NCI-H1105 (cell line): Measurements from ENCODE around the gene GNB5.
"Not testable (repeated sequence)": the region's sequence is repeated elsewhere in the genome, so short reads cannot be mapped to it uniquely, and the experiment has no call there.

Source experiments
- DNase-seq: peaks from one replicate; lab custom pipeline; 2025; lab: John Stamatoyannopoulos, UW

Gene GNB5

DNA sequence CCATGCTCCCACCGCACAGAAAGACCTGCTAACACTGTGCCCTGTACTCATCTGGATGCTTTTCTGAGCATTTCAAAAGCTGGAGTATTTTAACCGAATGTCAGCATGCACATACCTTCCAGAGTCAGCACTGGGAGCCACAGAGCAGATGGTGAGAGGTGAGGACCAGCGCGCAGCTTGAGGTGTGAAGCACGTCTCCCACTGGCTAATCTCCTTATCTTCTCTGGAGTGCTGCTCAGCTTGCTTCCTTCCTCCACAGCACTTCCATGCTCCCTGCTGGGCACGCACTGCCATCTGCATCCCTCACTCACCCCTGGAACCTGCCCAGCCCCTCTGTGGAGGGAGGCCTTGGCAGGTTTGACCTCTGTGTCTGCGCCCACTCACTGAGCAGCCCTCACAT is at the start of gene GNB5:
GNB5 (minus strand) TSS at position 186 of the 400 bp plus-strand sequence. CDS start 6,716 bp downstream, outside the sequence.
- no peak for DNase-seq

DNA sequence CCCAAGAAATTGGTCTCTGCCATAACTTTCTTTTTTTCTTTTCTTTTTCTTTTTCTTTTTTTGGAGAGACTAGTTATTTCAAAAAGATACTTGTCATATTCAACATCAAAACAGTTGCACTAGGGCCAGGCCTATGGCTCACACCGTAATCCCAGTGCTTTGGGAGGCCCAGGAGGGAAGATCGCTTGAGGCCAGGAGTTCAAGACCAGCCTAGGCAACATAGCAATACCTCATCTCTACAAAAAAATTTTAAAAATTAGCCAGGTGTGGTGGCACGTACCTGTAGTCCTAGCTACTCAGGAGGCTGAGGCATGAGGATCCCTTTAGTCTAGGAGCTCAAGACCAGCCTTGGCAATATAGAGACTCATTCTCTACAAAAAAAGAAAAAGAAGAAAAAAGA is 49.0 kb upstream of the GNB5 start:
- no peak for DNase-seq

DNA sequence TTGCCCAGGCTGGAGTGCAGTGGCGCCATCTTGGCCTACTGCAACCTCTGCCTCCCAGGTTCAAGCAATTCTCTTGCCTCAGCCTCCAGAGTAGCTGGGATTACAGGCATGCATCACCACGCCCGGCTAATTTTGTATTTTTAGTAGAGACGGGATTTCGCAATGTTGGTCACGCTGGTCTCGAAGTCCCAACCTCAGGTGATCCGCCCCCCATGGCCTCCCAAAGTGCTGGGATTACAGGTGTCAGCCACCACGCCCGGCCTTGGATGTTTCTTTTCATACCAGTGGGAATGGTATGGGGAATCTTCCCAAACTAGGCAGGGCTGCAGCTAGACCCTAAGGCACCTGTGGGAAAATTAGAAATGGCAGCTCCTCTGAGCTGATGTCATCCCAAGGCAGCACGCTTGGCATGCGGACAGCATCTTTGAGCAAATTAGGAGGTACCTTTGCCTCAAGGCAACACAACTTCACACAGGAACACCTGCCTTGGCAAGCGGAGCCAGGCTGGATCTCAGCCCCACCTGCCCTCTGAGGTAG is 47.9 kb upstream of the GNB5 start:
- not testable (repeated sequence) for DNase-seq

DNA sequence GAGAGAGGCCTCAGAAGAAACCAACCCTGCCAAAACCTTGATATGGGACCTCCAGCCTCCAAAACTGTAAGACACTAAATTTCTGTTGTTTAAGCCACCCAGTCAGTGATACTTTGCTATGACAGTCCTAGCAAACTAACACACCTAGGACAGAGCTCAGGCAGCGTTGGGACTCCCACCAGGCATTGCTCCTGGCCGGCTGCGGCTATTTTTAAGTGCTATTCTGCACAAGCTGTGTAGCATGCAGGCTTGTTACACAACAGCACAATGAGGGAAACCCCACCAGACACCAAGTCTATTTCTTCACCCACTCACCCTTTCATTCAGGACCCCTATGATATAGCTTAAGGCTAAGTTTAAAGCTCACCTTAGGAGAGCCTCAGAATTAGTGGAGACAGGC is 47.0 kb upstream of the GNB5 start:
- DNase-seq, result no peak

DNA sequence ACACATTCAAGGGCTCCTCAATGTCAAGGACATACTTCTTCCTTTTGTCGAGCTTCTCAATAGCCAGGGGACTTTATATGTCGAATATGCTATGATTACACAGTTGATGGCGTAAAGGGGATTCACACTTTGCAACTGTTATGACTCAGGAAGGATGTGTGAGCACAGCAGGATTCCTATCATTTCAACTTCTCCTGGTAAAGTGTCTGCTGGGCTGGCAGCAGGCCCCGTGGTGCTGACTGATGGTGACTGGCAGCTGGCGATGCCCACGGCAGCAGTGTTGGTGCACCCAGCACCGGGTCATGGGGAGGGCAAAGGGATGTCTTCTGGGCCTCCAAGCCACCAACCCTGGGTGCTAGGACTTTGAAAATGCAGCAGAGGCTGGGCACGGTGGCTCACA is 44.8 kb upstream of the GNB5 start:
- DNase-seq, result no peak

DNA sequence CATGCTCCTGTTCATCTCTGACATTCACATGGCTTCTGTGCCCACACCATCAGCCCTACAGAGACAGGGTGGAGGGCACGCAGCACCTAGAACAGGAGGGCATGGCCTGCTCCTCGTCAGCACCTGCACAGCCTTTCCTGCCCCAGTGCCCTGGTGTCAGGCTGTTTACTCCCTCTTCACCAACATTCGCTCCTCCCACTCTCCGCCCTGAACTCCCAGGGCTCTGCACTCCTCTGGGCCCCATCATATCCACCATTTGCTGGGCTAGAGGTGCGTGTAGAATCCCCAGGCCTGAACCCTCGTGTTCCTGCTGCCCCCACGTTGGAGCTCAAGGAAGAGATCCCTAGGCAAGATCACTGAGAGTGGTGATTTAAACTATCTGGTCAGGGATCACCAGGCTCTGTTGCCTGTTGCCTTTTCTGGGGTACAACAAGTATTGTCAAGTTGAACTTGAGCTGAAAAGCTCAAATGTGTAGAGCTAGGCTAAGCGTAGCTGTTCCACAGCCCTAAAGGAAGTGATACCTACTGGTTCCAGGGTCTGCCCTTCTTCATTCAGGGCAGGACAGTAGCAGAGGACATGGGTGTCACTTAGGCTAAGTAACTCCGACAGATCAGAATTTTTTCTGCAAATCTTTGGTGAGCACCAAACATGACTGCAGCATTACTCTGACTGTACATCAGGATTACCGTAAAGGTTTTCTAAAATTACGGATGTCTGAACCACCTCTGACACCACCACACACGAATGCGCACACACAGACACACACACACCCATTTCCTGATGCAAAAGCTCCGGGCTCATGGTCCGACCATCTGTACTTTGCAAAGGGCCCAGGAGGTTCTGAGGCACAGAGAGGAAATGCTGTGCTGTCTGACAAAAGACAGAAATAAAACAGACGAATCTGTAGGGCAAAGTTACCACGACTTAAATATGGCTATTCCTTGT is 43.7 kb upstream of the GNB5 start:
- DNase-seq, result no peak

DNA sequence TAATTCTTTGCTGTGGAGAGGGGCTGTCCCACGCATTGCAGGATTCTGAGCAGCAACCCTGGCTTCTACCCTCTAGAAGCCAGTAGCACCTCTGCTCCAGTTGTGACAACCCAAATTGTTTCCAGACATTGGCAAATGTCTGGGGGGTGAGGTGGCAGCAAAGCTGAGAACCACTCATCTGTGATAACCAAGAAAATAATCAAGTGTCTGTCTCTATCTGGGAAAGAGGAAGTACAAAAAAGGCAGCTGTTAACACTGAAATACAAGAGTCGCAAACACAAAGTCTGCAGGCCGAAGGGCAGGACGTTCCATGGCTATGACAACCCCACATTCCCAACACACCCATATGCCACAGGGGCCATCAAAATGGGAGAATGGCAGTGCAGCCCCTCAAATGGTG is 42.2 kb upstream of the GNB5 start:
- no peak for DNase-seq

DNA sequence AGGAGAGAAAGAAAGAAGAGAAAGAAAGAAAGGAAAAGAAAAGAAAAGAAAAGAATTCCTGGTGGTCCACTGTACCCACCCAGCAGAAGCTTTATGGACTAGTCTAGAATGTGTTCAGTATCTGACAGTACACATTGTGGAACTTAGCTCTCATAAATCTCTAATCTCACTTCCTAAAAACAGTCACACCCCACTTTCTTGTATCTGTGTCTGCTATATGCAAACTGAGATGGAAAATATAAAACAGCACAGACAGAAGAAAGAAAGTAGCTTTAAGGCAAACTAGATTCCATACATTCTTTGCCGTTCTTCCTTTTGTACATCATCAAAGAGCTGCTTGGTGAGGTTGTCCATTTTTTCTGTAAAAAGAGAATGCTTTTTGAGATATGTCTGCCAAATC is 41.1 kb upstream of the GNB5 start:
- DNase-seq, result no peak

DNA sequence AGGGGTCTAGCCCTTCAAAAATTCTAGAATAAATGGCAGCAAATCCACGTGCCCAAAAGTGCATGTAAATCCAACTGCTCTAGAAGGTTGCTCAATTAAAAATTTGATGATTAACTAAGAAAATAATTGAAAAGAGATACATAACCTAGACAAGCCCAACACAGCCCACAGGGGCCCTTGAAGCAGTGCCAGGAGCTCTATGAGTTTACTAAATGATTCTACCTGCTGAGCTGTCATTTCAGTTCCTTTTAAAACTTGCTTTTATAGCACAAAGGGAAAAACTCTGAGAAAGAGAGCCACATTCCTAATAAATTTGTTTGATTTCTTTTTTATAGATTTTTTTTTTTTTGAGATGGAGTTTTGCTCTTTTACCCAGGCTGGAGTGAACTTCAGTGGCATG is 38.9 kb upstream of the GNB5 start:
- no peak for DNase-seq

DNA sequence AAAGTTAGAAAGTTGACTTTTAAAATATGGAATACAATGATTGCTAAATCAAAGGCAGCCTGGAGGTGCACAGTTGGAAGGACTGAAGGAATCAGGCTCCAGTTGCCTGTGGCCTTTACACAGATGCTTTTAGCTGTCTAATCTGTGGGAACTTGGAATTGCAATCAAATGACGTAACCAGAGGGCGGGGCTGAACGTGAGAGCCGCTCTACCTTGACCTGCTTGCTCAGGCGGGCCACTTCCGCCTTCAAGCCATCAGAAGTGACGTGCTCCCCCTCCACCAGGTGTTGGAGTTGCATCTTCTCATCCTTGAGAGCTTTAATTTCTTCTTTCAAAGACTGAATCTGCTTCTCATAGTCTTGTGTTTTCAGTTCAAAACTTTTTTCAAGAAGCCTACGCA is 37.7 kb upstream of the GNB5 start:
- DNase-seq, result no peak

DNA sequence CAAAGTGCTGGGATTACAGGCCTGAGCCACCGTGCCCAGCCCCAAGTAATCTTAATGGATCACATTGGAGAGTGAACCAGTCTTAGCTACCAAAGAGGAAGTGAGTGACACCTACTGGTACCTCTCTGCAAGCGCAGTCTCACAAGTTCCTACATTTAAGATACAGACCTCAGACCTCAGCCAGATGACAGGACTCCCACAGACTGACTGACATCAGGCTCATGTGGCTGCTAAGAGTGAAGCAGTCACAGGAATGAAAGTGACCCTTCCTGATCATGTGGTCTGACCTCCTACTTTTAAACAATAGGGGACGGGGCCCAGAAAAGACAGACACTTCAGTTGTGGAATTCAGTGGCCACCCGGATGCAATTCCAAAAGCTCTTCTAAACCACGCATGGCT is 36.3 kb upstream of the GNB5 start:
- no peak for DNase-seq

DNA sequence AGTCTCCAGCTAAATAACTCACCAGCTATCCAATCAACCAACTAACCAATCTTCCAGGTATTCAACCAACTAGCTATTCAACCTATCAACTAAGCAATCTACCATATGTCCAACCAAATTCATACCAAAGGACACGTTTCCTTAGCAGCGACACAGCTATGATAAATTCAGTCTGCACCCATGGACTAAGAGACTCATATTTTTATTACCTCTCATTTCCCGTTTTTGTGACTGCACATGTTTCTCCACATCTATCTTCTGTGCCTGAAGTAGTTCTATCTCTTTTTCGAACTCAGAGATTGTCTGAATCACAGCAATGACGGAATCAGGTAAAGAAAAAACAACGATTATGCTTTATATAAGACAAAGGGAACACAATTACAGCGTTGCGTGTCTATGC is 34.0 kb upstream of the GNB5 start:
- no peak for DNase-seq

DNA sequence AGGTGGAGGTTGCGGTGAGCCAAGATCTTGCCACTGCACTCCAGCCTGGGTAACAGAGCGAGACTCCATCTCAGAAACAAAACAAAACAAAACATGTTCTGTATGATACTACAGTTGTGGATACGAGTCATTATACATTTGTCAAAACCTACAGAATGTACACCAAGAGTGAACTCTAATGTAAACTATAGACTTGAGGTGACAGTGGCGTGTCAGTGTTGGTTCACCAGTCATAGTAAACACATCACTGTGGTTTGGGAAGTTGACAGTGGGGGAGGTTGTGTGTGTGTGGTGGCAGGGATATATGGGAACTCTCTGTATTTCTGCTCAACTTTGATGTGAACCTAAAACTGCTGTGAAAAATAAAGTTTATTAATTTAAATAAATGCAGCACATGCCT is 33.0 kb upstream of the GNB5 start:
- DNase-seq, result no peak

DNA sequence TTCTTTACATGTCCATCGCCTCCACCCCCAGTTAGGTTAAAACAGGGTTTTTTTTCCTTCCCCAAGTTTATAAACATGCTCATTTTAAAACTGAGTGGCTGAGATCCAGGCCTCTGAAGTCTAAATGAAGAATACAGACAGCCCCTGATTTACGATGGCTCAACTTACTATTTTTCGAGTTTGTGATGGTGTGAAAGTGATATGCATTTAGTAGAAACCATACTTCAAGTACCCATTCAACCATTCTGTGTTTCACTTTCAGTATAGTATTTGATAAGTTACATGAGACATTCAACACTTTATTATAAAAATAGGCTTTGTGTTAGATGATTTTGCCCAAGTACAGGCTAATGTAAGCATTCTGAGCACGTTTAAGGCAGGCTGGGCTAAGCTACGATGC is 30.5 kb upstream of the GNB5 start:
- no peak for DNase-seq

DNA sequence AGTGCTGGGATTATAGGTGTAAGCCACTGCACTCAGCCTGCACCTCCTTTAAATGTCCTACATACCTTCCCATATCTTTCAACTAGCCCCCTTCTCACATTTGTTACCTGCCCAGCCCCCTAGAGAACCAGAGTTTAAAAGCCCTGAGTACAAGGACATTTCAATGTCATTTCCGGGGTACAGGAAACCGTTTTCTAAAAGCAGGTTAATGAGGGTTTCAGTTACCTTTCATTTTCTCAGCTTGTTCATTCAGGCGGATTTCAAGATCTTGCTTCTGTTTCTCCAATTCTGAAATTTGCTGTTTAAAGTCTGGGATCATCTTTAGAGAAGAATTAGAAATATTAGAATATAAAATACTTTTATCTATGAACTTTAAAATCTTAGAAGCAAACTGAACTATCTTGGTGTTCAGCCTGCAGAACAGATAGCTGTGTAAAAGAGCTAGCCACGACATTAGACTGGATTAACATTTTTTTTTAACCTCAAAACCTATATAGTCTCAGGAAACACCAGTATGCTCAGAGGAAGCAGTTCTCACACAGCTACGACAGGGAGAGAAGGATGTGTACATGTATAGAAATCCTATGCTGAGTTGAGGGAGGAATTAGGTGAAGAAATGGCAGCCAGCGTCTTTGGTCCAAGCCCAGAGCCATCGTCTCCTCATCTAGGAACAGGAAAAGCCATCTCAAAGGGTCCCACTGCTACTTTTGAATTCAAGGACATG is 29.9 kb upstream of the GNB5 start:
- no peak for DNase-seq

DNA sequence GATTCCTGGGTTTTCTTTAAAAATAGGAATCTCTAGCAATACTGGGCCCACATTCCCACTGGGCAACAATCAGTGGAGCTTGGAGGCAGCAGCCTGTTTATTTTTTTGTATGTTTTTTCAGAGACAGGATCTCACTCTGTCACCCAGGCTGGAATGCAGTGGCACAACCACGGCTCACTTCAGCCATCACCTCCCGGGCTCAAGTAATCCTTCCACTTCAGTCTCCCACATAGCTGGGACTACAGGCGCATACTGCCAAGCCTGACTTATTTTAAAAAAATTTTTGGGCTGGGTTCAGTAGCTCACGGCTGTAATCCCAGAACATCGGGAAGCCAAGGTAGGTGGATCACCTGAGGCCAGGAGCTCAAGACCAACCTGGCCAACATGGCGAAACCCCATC is 29.1 kb upstream of the GNB5 start:
- DNase-seq, result no peak

DNA sequence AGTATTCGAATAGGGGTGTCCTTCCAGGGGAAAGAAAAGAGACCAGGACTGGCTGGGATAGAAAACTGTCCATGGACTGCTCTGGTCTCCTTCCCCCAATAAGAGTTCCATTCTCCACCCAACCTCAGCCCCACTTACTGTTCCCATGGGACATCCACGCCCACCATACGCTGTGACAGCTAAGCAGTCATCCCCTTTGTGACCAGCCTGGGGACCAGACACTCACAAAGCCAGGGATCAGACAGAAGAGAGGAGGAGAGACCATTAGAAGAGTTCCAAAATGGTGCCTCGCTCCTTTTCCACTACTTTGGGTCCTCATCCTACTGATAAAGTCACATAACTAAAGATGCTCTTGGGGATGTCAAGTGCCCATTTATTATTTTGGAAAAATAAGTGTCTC is 27.6 kb upstream of the GNB5 start:
- no peak for DNase-seq

DNA sequence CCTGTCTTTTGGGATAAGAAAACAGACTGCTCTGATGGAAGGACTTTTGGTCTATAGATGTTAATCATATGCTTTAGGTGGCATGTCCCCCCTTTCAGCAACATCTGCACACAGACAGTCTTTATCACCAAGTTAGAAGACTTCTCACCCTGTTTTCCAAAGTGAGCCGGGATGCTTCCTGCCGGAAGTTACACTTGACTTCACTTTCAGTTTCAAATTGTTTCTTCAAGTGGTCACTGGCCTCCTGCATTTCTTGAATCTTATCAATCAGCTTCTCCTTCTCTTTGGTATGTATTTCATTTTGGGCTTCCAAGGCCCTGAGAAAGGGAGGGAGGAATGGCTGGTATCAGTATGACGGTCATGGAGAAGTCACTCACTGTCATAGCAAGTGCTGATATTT is 27.2 kb upstream of the GNB5 start:
- no peak for DNase-seq

DNA sequence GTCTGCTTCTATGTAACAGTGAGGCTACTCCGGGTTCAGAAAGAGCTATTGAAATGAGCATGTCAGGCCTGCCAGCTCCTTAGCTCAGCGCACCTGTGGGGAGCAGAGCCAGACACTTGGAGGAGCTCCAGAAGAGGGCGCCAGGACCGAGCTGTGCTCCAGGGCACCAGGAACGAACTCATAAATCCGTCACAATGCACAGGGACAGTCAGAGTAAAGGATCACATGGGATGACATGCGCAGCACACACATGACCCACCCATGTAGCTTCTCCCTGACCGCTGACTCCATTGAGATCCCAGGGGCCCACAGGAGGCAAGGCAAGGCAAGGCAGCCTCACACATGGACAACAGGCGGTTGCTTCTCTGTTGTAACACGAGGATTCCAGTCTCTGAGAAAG is 26.0 kb upstream of the GNB5 start:
- DNase-seq, result no peak

DNA sequence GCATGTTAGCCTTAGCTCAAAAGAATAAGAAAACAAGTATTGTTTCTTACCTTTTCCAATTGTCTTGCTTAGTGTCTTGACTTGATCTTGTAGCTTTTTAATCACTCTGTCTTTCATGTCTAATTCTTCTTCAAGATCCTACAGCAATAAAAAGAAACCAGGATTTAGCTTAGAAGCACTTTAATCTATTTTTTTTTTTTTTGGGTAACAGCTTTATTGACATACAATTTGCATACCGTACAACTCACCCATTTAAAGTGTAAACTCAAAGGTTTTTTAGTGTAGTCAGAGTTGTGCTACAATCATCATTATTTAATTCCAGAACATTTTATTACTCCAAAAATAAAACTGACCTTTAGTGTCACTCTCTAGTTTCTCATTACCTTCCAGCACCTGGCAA is 23.4 kb upstream of the GNB5 start:
- no peak for DNase-seq

DNA sequence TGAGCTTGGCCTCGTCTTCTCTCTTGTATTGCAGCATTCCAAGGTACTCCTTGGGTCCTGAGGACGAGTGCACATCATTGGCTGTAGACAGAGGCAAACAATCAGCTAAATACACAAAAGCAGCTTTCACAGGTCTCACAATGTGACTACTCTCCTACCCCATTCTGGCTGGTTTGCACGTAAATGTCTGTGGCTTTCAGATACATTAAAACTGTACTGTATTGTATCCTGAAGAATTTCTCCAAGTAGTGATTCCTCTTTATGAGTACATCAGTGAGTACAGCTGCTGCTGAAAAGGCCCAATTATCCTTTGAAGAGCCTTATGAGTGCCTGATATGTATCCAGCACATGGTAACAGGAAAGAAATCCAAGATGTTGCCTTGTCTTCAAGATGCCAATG is 22.0 kb upstream of the GNB5 start:
- DNase-seq, result no peak

DNA sequence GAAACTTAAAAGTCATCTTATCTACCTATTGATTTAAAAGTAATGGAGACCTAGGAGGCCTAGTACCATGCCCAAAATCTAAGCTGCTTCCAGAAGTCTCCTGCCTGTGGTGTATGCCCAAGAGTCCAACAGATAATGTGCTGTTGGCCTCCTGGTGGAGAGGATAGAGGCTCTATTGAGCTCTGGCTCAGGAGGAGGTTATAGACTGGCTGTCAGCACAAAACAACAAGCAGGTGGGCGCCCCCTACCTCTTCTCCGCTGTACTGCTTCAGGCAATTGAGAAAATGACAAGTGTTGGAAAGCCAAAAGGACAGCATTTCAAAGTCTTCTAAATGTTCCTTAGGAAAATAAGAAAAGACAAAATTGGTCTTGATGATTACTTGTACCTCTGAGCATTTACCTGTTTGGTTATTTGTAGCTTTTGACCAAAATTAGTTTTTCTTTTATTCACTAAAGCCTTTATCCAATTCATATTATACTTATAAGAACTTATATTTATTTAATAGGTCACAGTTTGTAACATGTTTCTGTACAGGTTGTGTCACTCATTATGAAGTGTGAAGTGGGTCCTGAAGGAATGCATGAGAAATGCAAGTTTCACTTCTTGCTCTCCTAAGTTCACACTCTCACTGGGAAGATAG is 17.2 kb upstream of the GNB5 start:
- DNase-seq, result no peak

DNA sequence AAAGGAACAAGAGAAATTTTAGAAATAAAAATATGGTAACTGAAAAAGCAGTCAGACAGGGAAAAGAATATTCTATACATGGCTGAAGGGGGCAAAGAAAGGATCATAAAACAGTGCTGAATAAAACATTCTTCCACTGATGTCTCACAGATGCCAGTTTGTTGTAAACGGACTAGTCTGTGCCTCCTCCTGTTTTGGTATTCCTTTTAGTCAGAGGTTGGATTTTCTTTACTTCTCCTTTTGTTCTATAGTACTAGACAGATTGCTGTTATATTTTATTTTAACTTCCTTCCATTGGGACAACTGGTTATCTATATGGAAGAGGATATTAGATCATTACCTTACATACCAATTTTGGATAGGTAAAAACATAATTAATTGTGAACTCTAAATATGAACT is 16.0 kb upstream of the GNB5 start:
- no peak for DNase-seq
